HCT116 (cell line): Measurements from ENCODE around the gene SPTBN1. TPM values are rescaled to one million over a fixed set of nuclear protein-coding genes. Genes with fewer than 3 reads are reported as not detected.

Experiments
- ATAC-seq: fragments of 200-7000 bp; cut with Tn5 transposase; 2 replicates; pipeline ENCODE4 v1.9.1; 2020; ENCODE audit warnings: mild to moderate bottlenecking, moderate library complexity
- BruUV-seq: library from RNA; stranded (reverse); fragments of 400-500 nt; replicated peaks from 2 replicates; lab custom pipeline; 2021; lab: Mats Ljungman, UMichigan
- CTCF ChIA-PET: fragments of 300-600 bp; sonication (Branson Sonifier 250); formaldehyde crosslinking; loops from one replicate; lab custom pipeline; 2021; ENCODE audit warnings: antibody characterized with exemption; lab: Charles Lee
- POLR2A ChIA-PET: fragments of 300-600, 350-600 bp; sonication (Branson Sonifier 250); formaldehyde crosslinking; loops from one replicate; lab custom pipeline; 2021; ENCODE audit warnings: antibody characterized with exemption; lab: Charles Lee
- RAD21 ChIA-PET, 2 experiments: fragments of 300-600 bp; sonication (Branson Sonifier 250); formaldehyde crosslinking; loops; one replicate each; lab custom pipeline; 2023; ENCODE audit warnings: low total read pairs in 2 of 2; ENCODE audit not compliant: uncharacterized antibody in 2 of 2, unreplicated experiment in 2 of 2, low non-redundant PET in 1 of 2; lab: Charles Lee
- DNase-seq: peaks from one replicate; pipeline ENCODE4 v3.0.0-alpha.2; 2010; ENCODE audit warnings: low read depth, low spot score
- H2AFZ ChIP-seq: fragments of 200-600 bp; shearing (Covaris generic), sonication (generic); 2 replicates; pipeline ENCODE4 v1.6.1; 2017; ENCODE audit warnings: low read depth, mixed run types, mixed read lengths, antibody characterized with exemption, low read length; ENCODE audit not compliant: poor library complexity, severe bottlenecking
- H3K27ac ChIP-seq: 2 replicates; pipeline ENCODE4 v1.5.1; 2012; ENCODE audit warnings: low read depth, low read length
- H3K27me3 ChIP-seq: fragments of 200-600 bp; sonication (generic); 2 replicates; pipeline ENCODE4 v1.6.1; 2016; ENCODE audit warnings: mixed run types, low read length, mixed read lengths; ENCODE audit not compliant: insufficient read depth
- H3K36me3 ChIP-seq, 2 experiments: fragments of 200-500 bp in 1 of 2; fragments of 200-600 bp in 1 of 2; sonication (Bioruptor generic) in 1 of 2; sonication (generic) in 1 of 2; 2 replicates each; pipeline versions ENCODE4 v1.5.1 to v1.6.1; 2014 to 2016; ENCODE audit warnings: low read length in 2 of 2, inconsistent platforms in 1 of 2, mixed read lengths in 1 of 2, mixed run types in 1 of 2; ENCODE audit not compliant: insufficient read depth in 2 of 2, control insufficient read depth in 1 of 2
- H3K4me1 ChIP-seq, 2 experiments: fragments of 200-600 bp in 1 of 2; sonication (generic) in 1 of 2; 2 replicates each; pipeline versions ENCODE4 v1.5.1 to v1.6.1; 2012 to 2017; ENCODE audit warnings: low read length in 2 of 2, inconsistent platforms in 1 of 2, mild to moderate bottlenecking in 1 of 2, mixed read lengths in 1 of 2, mixed run types in 1 of 2, moderate library complexity in 1 of 2; ENCODE audit not compliant: insufficient read depth in 2 of 2, control insufficient read depth in 1 of 2
- H3K4me2 ChIP-seq: fragments of 200-600 bp; sonication (generic); 2 replicates; pipeline ENCODE4 v1.6.1; 2017; ENCODE audit warnings: mixed run types, low read length, mixed read lengths
- H3K4me3 ChIP-seq, 2 experiments: fragments of 200-600 bp in 1 of 2; sonication (generic) in 1 of 2; replicated peaks in 1 of 2; 2 replicates each; pipeline ENCODE4 v1.5.1; 2011 to 2016; ENCODE audit warnings: low read length in 2 of 2, control low read depth in 1 of 2, low read depth in 1 of 2, mild to moderate bottlenecking in 1 of 2, mixed read lengths in 1 of 2, mixed run types in 1 of 2
- H3K79me2 ChIP-seq: fragments of 200-600 bp; sonication (generic); 2 replicates; pipeline ENCODE4 v1.6.1; 2017; ENCODE audit warnings: mild to moderate bottlenecking, mixed run types, low read length, moderate library complexity, mixed read lengths; ENCODE audit not compliant: insufficient read depth
- H3K9ac ChIP-seq: fragments of 200-600 bp; sonication (generic); 2 replicates; pipeline ENCODE4 v1.6.1; 2016; ENCODE audit warnings: low read length, mixed read lengths
- H3K9me2 ChIP-seq: fragments of 200-600 bp; sonication (generic), shearing (Covaris generic); 2 replicates; pipeline ENCODE4 v1.6.1; 2017; ENCODE audit warnings: mixed run types, mild to moderate bottlenecking, moderate library complexity; ENCODE audit not compliant: insufficient read depth
- H3K9me3 ChIP-seq, 2 experiments: fragments of 200-500 bp in 1 of 2; fragments of 200-600 bp in 1 of 2; sonication (Bioruptor generic) in 1 of 2; sonication (generic) in 1 of 2; 2 replicates each; pipeline ENCODE4 v1.6.1; 2014 to 2017; ENCODE audit warnings: low read length in 2 of 2, mixed read lengths in 2 of 2, inconsistent platforms in 1 of 2, low read depth in 1 of 2, mild to moderate bottlenecking in 1 of 2, mixed run types in 1 of 2, moderate library complexity in 1 of 2; ENCODE audit not compliant: control insufficient read depth in 1 of 2, insufficient read depth in 1 of 2
- H4K20me1 ChIP-seq: fragments of 200-600 bp; sonication (generic), shearing (Covaris generic); 2 replicates; pipeline ENCODE4 v1.6.1; 2017; ENCODE audit warnings: mixed run types, mild to moderate bottlenecking, moderate library complexity; ENCODE audit not compliant: insufficient read depth
- ATF3 ChIP-seq: IDR thresholded peaks from 2 replicates; pipeline ENCODE4 v1.6.1; 2012
- CBX3 ChIP-seq: IDR thresholded peaks from 2 replicates; pipeline ENCODE4 v1.6.1; 2012; ENCODE audit warnings: low read depth
- EZH2phosphoT487 ChIP-seq: fragments of 200-600 bp; IDR thresholded peaks from 2 replicates; pipeline ENCODE4 v1.6.1; 2018; ENCODE audit warnings: antibody characterized with exemption, borderline replicate concordance
- FOSL1 ChIP-seq: IDR thresholded peaks from 2 replicates; pipeline ENCODE4 v1.6.1; 2012; ENCODE audit warnings: low read depth
- JUND ChIP-seq: IDR thresholded peaks from 2 replicates; pipeline ENCODE4 v1.6.1; 2012
- POLR2AphosphoS5 ChIP-seq: IDR thresholded peaks from 2 replicates; pipeline ENCODE4 v1.6.1; 2011; ENCODE audit warnings: mild to moderate bottlenecking, low read depth, low read length, moderate library complexity
- SP1 ChIP-seq: IDR thresholded peaks from 2 replicates; pipeline ENCODE4 v1.6.1; 2012; ENCODE audit warnings: low read depth
- TCF7L2 ChIP-seq: IDR thresholded peaks from 2 replicates; pipeline ENCODE4 v1.7.0; 2011; ENCODE audit warnings: borderline replicate concordance, inconsistent platforms; ENCODE audit not compliant: insufficient read depth, insufficient read length; ENCODE audit errors: extremely low read depth
- YY1 ChIP-seq: IDR thresholded peaks from 2 replicates; pipeline ENCODE4 v1.6.1; 2011; ENCODE audit warnings: low read length, low read depth, moderate library complexity, mild to moderate bottlenecking; ENCODE audit not compliant: insufficient replicate concordance; ENCODE audit errors: extremely low read depth
- intact Hi-C: fragments of 100-400 bp; cut with micrococcal nuclease; formaldehyde crosslinking; loops from 2 replicates; pipeline ENCODE4 v1.10.0; 2022
- total RNA-seq: library from RNA; stranded (reverse); gene quantifications from one replicate; pipeline ENCODE4 v1.2.1, GENCODE V29; 2021; ENCODE audit not compliant: unreplicated experiment
- TF ChIP-seq, protein P1 (sequence below), 3 experiments: fragments of 200-600 bp in 1 of 3; sonication (generic) in 1 of 3; IDR thresholded peaks in 2 of 3; conservative IDR thresholded peaks in 1 of 3; 2 replicates each; pipeline ENCODE4 v1.5.1; 2012 to 2017; ENCODE audit warnings: low read depth in 2 of 3, low read length in 2 of 3, antibody characterized with exemption in 1 of 3, borderline replicate concordance in 1 of 3, control low read depth in 1 of 3, mild to moderate bottlenecking in 1 of 3, mixed read lengths in 1 of 3, mixed run types in 1 of 3, moderate library complexity in 1 of 3; ENCODE audit not compliant: insufficient read depth in 1 of 3
- TF ChIP-seq, protein P2 (sequence below): IDR thresholded peaks from 2 replicates; pipeline ENCODE4 v1.6.1; 2012

SPTBN1 gene
- total RNA-seq, 1 experiment from 2014 or later: 84.4 TPM

DNA sequence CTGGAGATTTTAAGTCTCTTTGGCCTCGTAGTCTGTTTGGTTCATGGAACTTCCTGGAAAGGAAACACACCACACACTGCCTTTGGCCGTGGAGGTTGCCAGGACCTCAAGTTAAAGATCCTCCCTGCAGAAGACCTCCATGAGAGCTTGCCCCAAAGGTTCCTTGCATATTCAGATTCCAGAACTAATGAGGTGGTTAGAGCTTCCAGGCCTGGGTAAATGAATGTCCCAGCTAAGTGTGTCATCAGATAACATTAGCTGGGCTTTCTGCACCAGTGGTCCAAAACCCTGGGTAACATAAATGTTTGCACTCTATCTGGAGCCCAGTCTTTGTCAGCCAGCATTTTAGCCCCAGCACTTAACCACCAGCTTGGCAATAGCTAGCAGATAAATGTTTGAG lies 145.2 kb downstream of the SPTBN1 start:
- peaks cover 0 to 15% of the 10 kb centered on the region in 2 experiments; a peak in 1 of 4 replicates for H3K4me1 ChIP-seq
- no peak overlapping the region for H2AFZ ChIP-seq
- peaks cover 88% of the 10 kb centered on the region for H3K79me2 ChIP-seq
- H3K36me3 ChIP-seq: no peaks in the 10 kb centered on the region
- H3K9me3 ChIP-seq: no peaks in the 10 kb centered on the region
- intact Hi-C loops: no loop called here
- ChIA-PET CTCF (no interaction called here), POLR2A (no interaction called here), RAD21 (no interaction called here)
- TF ChIP-seq EZH2phosphoT487: no peak
- TF ChIP-seq, protein P1, sequence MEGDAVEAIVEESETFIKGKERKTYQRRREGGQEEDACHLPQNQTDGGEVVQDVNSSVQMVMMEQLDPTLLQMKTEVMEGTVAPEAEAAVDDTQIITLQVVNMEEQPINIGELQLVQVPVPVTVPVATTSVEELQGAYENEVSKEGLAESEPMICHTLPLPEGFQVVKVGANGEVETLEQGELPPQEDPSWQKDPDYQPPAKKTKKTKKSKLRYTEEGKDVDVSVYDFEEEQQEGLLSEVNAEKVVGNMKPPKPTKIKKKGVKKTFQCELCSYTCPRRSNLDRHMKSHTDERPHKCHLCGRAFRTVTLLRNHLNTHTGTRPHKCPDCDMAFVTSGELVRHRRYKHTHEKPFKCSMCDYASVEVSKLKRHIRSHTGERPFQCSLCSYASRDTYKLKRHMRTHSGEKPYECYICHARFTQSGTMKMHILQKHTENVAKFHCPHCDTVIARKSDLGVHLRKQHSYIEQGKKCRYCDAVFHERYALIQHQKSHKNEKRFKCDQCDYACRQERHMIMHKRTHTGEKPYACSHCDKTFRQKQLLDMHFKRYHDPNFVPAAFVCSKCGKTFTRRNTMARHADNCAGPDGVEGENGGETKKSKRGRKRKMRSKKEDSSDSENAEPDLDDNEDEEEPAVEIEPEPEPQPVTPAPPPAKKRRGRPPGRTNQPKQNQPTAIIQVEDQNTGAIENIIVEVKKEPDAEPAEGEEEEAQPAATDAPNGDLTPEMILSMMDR (IDR thresholded peaks at IDR 0.05 in 2 of 3, conservative IDR thresholded peaks at IDR 0.05 in 1 of 3; ENCODE audit: borderline replicate concordance in 1 of 3, insufficient read depth in 1 of 3, low read depth in 2 of 3, low read length in 2 of 3): no peak
- TF ChIP-seq YY1: no peak
- TF ChIP-seq CBX3: no peak
- no peak for TF ChIP-seq ATF3
- TF ChIP-seq SP1: no peak
- TF ChIP-seq JUND: no peak
- no peak for TF ChIP-seq TCF7L2
- TF ChIP-seq POLR2AphosphoS5: no peak
- TF ChIP-seq, protein P2, sequence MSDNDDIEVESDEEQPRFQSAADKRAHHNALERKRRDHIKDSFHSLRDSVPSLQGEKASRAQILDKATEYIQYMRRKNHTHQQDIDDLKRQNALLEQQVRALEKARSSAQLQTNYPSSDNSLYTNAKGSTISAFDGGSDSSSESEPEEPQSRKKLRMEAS: no peak
- TF ChIP-seq FOSL1: no peak
- ATAC-seq (no peak), DNase-seq (no peak)
- no TSS peak for BruUV-seq
- no peak overlapping the region for H3K4me2 ChIP-seq
- no peak overlapping the region for H3K9ac ChIP-seq
- no peaks in the 10 kb centered on the region for H3K27me3 ChIP-seq
- no peak overlapping the region for H3K4me3 ChIP-seq
- H4K20me1 ChIP-seq: no peaks in the 10 kb centered on the region
- H3K9me2 ChIP-seq: no peaks in the 10 kb centered on the region
- H3K27ac ChIP-seq: no peak overlapping the region
